A673 (cell line): ENCODE results near the gene EIPR1. TPM values are rescaled to one million over a fixed set of nuclear protein-coding genes. Genes with fewer than 3 reads are reported as not detected.

ENCODE experiments used
- BruUV-seq: library from RNA; stranded (reverse); fragments of 400-500 nt; replicated peaks from 2 replicates; lab custom pipeline; 2021; lab: Mats Ljungman, UMichigan
- CTCF ChIA-PET: fragments of 300-600 bp; sonication (Branson Sonifier 250); formaldehyde crosslinking; loops from one replicate; lab custom pipeline; 2022; ENCODE audit warnings: antibody characterized with exemption; lab: Charles Lee
- POLR2A ChIA-PET: fragments of 300-600 bp; sonication (Branson Sonifier 250); formaldehyde crosslinking; loops from one replicate; lab custom pipeline; 2022; ENCODE audit warnings: antibody characterized with exemption; ENCODE audit not compliant: low non-redundant PET; lab: Charles Lee
- DNase-seq: peaks from one replicate; pipeline ENCODE4 v3.0.0-alpha.2; 2015; ENCODE audit warnings: low spot score
- H3K27ac ChIP-seq: fragments of 200-600 bp; sonication (generic); 2 replicates; pipeline ENCODE4 v1.5.1; 2016; ENCODE audit warnings: mixed run types, low read depth, mild to moderate bottlenecking, mixed read lengths, antibody characterized with exemption, low read length; ENCODE audit not compliant: poor library complexity, severe bottlenecking
- H3K27me3 ChIP-seq: fragments of 200-600 bp; sonication (generic); replicated peaks from 2 replicates; pipeline ENCODE4 v1.6.1; 2017; ENCODE audit warnings: mixed run types, low read depth, mild to moderate bottlenecking, mixed read lengths, antibody characterized with exemption, low read length; ENCODE audit not compliant: insufficient read depth, poor library complexity
- H3K36me3 ChIP-seq: fragments of 200-600 bp; sonication (generic); 2 replicates; pipeline ENCODE4 v1.6.1; 2016; ENCODE audit warnings: mixed run types, mild to moderate bottlenecking, mixed read lengths, antibody characterized with exemption, low read length; ENCODE audit not compliant: insufficient read depth, poor library complexity, severe bottlenecking
- H3K4me1 ChIP-seq: fragments of 200-600 bp; sonication (generic); 2 replicates; pipeline ENCODE4 v1.6.1; 2017; ENCODE audit warnings: mixed run types, mild to moderate bottlenecking, mixed read lengths, antibody characterized with exemption, low read length; ENCODE audit not compliant: insufficient read depth, poor library complexity, severe bottlenecking
- H3K4me3 ChIP-seq: fragments of 200-600 bp; sonication (generic); 2 replicates; pipeline ENCODE4 v1.5.1; 2016; ENCODE audit warnings: low read depth, mixed run types, mild to moderate bottlenecking, mixed read lengths, low read length; ENCODE audit not compliant: poor library complexity, severe bottlenecking
- H3K9me3 ChIP-seq: fragments of 200-600 bp; sonication (generic); 2 replicates; pipeline ENCODE4 v1.6.1; 2016; ENCODE audit warnings: mixed run types, low read depth, mild to moderate bottlenecking, mixed read lengths, antibody characterized with exemption, low read length; ENCODE audit not compliant: poor library complexity, severe bottlenecking
- EZH2 ChIP-seq: fragments of 200-600 bp; sonication (generic); IDR thresholded peaks from 2 replicates; pipeline ENCODE4 v1.6.1; 2017; ENCODE audit warnings: borderline replicate concordance, low read depth, mild to moderate bottlenecking, mixed read lengths, antibody characterized with exemption, low read length; ENCODE audit not compliant: poor library complexity, severe bottlenecking
- intact Hi-C: fragments of 100-400 bp; cut with micrococcal nuclease; formaldehyde crosslinking; loops from one replicate; pipeline ENCODE4 v1.10.0; 2022; ENCODE audit not compliant: unreplicated experiment
- total RNA-seq: library from RNA; stranded (reverse); gene quantifications from 2 replicates; pipeline ENCODE4 v1.2.3, GENCODE V29; 2021
- TF ChIP-seq, protein P1 (sequence below): fragments of 300-800, 200-600 bp; sonication (generic); conservative IDR thresholded peaks from 2 replicates; pipeline ENCODE4 v1.5.1; 2017; ENCODE audit warnings: low read depth, mild to moderate bottlenecking, antibody characterized with exemption, low read length, moderate library complexity, mixed read lengths

Gene EIPR1
- total RNA-seq, 1 experiment from 2014 or later = 37.0 TPM

DNA sequence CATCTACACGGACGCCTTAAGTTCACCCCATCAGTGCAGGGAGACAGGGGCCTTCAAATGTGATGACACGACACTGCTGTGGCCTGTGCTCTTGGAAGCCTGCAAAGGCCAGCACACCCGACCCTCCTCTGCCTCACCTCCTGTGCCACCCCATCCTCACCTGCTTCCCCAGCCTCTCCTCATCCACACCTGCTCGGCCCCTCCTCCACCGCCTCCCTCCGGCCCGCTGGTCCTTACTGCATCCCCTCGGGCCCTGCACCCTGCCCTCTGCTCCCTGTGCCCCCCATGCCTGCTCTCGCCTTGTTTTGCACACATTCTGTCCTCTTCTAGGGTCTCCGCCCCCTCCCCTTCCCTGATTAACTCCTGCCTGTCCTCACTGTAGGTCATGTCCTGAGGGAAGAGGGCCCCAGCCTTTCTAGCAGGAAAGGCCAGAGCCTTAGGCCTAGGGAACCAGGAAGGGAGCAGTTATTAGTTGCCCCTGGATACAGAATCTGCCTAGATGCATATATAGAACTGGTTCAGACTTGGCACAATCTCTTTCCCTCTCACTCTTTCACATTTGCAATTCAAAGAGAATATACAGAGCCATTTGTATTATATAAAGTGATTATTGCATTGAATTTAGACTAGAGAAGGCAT, 41.3 kb upstream of the EIPR1 start:
- TF ChIP-seq EZH2 = no peak
- TF ChIP-seq, protein P1, sequence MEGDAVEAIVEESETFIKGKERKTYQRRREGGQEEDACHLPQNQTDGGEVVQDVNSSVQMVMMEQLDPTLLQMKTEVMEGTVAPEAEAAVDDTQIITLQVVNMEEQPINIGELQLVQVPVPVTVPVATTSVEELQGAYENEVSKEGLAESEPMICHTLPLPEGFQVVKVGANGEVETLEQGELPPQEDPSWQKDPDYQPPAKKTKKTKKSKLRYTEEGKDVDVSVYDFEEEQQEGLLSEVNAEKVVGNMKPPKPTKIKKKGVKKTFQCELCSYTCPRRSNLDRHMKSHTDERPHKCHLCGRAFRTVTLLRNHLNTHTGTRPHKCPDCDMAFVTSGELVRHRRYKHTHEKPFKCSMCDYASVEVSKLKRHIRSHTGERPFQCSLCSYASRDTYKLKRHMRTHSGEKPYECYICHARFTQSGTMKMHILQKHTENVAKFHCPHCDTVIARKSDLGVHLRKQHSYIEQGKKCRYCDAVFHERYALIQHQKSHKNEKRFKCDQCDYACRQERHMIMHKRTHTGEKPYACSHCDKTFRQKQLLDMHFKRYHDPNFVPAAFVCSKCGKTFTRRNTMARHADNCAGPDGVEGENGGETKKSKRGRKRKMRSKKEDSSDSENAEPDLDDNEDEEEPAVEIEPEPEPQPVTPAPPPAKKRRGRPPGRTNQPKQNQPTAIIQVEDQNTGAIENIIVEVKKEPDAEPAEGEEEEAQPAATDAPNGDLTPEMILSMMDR = no peak
- no peak for DNase-seq
- peaks cover 18% of the 10 kb centered on the region for H3K36me3 ChIP-seq
- ChIA-PET CTCF (no interaction called here), POLR2A (no interaction called here)
- no peak overlapping the region for H3K4me3 ChIP-seq
- H3K9me3 ChIP-seq = no peaks in the 10 kb centered on the region
- no peaks in the 10 kb centered on the region for H3K27me3 ChIP-seq
- intact Hi-C loops = no loop called here
- no peak overlapping the region for H3K27ac ChIP-seq
- H3K4me1 ChIP-seq = peaks cover under 1% of the 10 kb centered on the region
- no TSS peak for BruUV-seq

DNA sequence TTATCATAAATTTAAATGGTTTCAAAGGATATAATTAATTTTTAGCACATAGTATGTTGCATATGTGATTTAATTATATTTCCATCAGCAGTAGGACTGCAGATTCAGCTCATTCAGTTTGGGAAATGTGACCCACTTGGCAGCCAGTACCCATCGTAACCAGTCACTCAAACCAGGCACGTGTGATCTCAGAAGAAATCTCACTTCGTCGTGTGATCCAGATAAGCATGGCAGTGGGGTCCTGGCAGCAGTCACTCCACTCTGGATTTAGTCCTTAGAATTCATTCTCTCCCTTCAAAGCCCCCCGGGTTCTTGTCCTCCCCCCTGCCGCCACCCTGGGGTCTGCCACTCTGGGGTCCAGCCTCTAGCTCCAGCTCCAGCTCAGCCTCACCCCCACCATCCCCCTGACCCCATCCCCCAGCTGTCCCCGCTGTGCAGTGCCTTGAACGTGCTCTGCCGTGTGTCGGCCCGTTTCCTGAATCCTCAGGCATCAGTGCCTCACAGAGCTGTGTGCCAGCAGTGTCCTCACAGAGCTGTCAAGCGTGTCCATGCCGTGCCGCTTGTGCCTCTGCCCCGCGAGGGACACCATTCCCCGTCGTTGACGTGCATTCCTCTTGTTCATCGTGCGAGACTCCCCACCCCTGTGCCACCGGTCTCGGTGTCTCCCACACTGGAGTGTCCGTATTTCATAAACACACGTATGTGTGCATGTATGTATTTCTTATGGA, 36.7 kb upstream of the EIPR1 start:
- no TSS peak for BruUV-seq
- Histone ChIP-seq H3K27me3 (no peaks in the 10 kb centered on the region), H3K9me3 (no peaks in the 10 kb centered on the region), H3K4me1 (peaks cover 5% of the 10 kb centered on the region), H3K4me3 (no peak overlapping the region), H3K27ac (no peak overlapping the region), H3K36me3 (peaks cover 4% of the 10 kb centered on the region)
- ChIA-PET CTCF (no interaction called here), POLR2A (no interaction called here)
- intact Hi-C loops = no loop called here
- DNase-seq = no peak
- no peak for TF ChIP-seq EZH2
- TF ChIP-seq, protein P1 = no peak

DNA sequence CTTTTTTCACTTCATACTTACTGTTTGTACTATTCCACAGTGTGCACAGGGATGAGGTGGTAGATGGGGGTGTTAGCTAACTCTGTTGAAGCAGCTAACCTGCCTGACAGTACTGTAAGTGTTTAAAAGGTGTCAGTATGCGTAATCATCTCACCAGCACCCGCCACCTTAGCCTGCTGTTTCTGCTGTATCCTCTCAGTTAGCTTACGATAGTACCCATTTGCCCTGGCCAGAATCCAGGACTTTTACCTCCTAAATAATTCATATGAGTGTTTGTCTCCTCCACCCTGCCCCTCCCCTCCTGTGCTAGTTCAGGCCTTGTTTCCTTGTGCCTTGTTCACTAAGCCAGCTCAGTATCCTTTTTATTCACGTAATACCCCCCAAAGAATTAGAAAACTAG, 36.1 kb upstream of the EIPR1 start:
- CTCF ChIA-PET = no interaction called here
- POLR2A ChIA-PET = no interaction called here
- Histone ChIP-seq H3K27ac (no peak overlapping the region), H3K9me3 (no peaks in the 10 kb centered on the region), H3K4me1 (peaks cover 5% of the 10 kb centered on the region), H3K4me3 (no peak overlapping the region), H3K36me3 (peaks cover 4% of the 10 kb centered on the region), H3K27me3 (no peaks in the 10 kb centered on the region)
- intact Hi-C loops = no loop called here
- no TSS peak for BruUV-seq
- DNase-seq = peak; percentile 19
- TF ChIP-seq EZH2 = no peak
- TF ChIP-seq, protein P1 = no peak
